Hair follicular keratinocyte (primary cell): ENCODE data around the gene WT1. TPM values are rescaled to one million over a fixed set of nuclear protein-coding genes. Genes with fewer than 3 reads are reported as not detected.

Experiments used
- total RNA-seq: library from RNA; depleted of rRNA; stranded (reverse); fragments of >200 nt; gene quantifications from 2 replicates; pipeline ENCODE4 v1.2.3, GENCODE V29; 2015

Gene WT1
- not detected in 2 replicates for total RNA-seq

DNA sequence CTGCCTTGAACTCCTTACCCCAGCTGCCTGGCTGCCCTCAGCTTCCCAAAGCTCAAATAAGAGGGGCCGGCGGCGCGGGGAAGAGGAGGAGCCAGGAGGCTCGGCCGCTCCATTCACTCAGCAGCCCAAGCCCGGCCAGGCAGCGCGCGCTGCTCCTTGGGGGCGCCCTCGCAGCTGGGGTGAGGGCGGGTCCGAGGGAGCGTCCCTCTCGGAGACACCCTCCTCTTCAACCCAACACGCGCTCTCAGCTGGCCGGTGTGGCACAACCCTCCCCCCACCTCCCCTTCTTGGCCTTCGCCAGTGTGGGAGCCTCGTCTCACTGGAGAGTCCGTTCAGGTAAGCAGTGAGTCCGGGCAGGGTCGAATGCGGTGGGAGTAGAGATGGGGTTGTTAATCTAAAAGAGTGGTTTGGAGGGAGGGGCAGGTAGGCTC lies at the start of gene WT1:
WT1 (minus strand) TSS at position 29 of the 431 bp plus-strand sequence.

Other genes with a start within 250 kb of the WT1 start
- 548 and 701 TPM in 2 replicates for gene EIF3M, start 148.3 kb upstream of the WT1 start, total RNA-seq